IMR-90 (cell line): ENCODE results near the gene ATP5F1C. TPM values are rescaled to one million over a fixed set of nuclear protein-coding genes. Genes with fewer than 3 reads are reported as not detected.

Experiments used
- ATAC-seq: fragments of 200-7000 bp; cut with Tn5 transposase; 2 replicates; pipeline ENCODE4 v1.9.1; 2020; ENCODE audit warnings: low read depth, mild to moderate bottlenecking, moderate library complexity
- BruUV-seq: library from RNA; stranded (reverse); fragments of 400-500 nt; replicated peaks from 2 replicates; lab custom pipeline; 2021; lab: Mats Ljungman, UMichigan
- CTCF ChIA-PET: fragments of 300-600 bp; formaldehyde crosslinking; extraction: SDS; loops from one replicate; lab custom pipeline; 2021; ENCODE audit warnings: antibody characterized with exemption; lab: Yijun Ruan, JAX
- POLR2A ChIA-PET: fragments of 300-600 bp; sonication (Branson Sonifier 250); formaldehyde crosslinking; loops from one replicate; lab custom pipeline; 2022; ENCODE audit warnings: antibody characterized with exemption; ENCODE audit not compliant: unreplicated experiment; lab: Charles Lee
- DNase-seq: peaks from one replicate; pipeline ENCODE4 v3.0.0; 2013
- H2AFZ ChIP-seq: replicated peaks from 2 replicates; pipeline ENCODE3; 2013; ENCODE audit warnings: low read length, mild to moderate bottlenecking; ENCODE audit not compliant: poor library complexity
- H2AK5ac ChIP-seq: 2 replicates; pipeline ENCODE4 v1.6.1; 2013; ENCODE audit warnings: low read depth, low read length, inconsistent platforms
- H2AK9ac ChIP-seq: replicated peaks from 2 replicates; pipeline ENCODE3; 2013; ENCODE audit warnings: mild to moderate bottlenecking, low read depth, low read length, moderate library complexity; ENCODE audit not compliant: poor library complexity
- H2BK120ac ChIP-seq: 2 replicates; pipeline ENCODE4 v1.6.1; 2013; ENCODE audit warnings: low read depth, low read length, inconsistent platforms
- H2BK15ac ChIP-seq: 3 replicates; pipeline ENCODE4 v1.6.1; 2013; ENCODE audit warnings: low read depth, low read length, inconsistent platforms
- H2BK20ac ChIP-seq: 2 replicates; pipeline ENCODE4 v1.6.1; 2013; ENCODE audit warnings: low read depth, mild to moderate bottlenecking, inconsistent platforms, low read length, moderate library complexity
- H2BK5ac ChIP-seq: 2 replicates; pipeline ENCODE4 v1.6.1; 2013; ENCODE audit warnings: mild to moderate bottlenecking, low read depth, low read length, inconsistent platforms; ENCODE audit not compliant: poor library complexity, severe bottlenecking
- H3K14ac ChIP-seq: replicated peaks from 2 replicates; pipeline ENCODE4 v1.6.1; 2013; ENCODE audit warnings: low read depth, low read length, inconsistent platforms
- H3K18ac ChIP-seq: 2 replicates; pipeline ENCODE4 v1.6.1; 2013; ENCODE audit warnings: low read depth, low read length, control low read depth
- H3K23ac ChIP-seq: 2 replicates; pipeline ENCODE4 v1.6.1; 2013; ENCODE audit warnings: low read depth, low read length, inconsistent platforms
- H3K27ac ChIP-seq: 2 replicates; pipeline ENCODE4 v1.5.1; 2013; ENCODE audit warnings: mild to moderate bottlenecking, control low read depth, low read length; ENCODE audit not compliant: insufficient read depth
- H3K27me3 ChIP-seq: 2 replicates; pipeline ENCODE4 v1.6.1; 2013; ENCODE audit warnings: low read length; ENCODE audit not compliant: control insufficient read depth, insufficient read depth
- H3K36me3 ChIP-seq: 2 replicates; pipeline ENCODE4 v1.6.1; 2013; ENCODE audit warnings: low read length, mixed read lengths; ENCODE audit not compliant: control insufficient read depth, insufficient read depth
- H3K4ac ChIP-seq: 2 replicates; pipeline ENCODE4 v1.6.1; 2013; ENCODE audit warnings: low read depth, low read length, inconsistent platforms
- H3K4me1 ChIP-seq: 2 replicates; pipeline ENCODE4 v1.6.1; 2013; ENCODE audit warnings: low read length, mixed read lengths; ENCODE audit not compliant: control insufficient read depth, insufficient read depth
- H3K4me2 ChIP-seq: 2 replicates; pipeline ENCODE4 v1.6.1; 2013; ENCODE audit warnings: low read depth, mild to moderate bottlenecking, control low read depth, low read length, moderate library complexity
- H3K4me3 ChIP-seq: 2 replicates; pipeline ENCODE4 v1.5.1; 2013; ENCODE audit warnings: low read depth, mild to moderate bottlenecking, control low read depth, low read length, moderate library complexity; ENCODE audit not compliant: insufficient read depth
- H3K56ac ChIP-seq: 2 replicates; pipeline ENCODE4 v1.6.1; 2013; ENCODE audit warnings: low read length, inconsistent platforms; ENCODE audit not compliant: insufficient read depth; ENCODE audit errors: extremely low read depth
- H3K79me1 ChIP-seq, 2 experiments: 2 replicates each; pipeline ENCODE4 v1.6.1; 2013; ENCODE audit warnings: low read length in 2 of 2, inconsistent platforms in 1 of 2, low read depth in 1 of 2
- H3K9ac ChIP-seq: 2 replicates; pipeline ENCODE4 v1.6.1; 2013; ENCODE audit warnings: low read depth, low read length, control low read depth
- H3K9me1 ChIP-seq: 2 replicates; pipeline ENCODE4 v1.6.1; 2013; ENCODE audit warnings: low read length, inconsistent platforms; ENCODE audit not compliant: insufficient read depth
- H3K9me3 ChIP-seq: 2 replicates; pipeline ENCODE4 v1.6.1; 2013; ENCODE audit warnings: low read length; ENCODE audit not compliant: control insufficient read depth, insufficient read depth
- H4K20me1 ChIP-seq: 2 replicates; pipeline ENCODE4 v1.6.1; 2013; ENCODE audit warnings: low read length, inconsistent platforms; ENCODE audit not compliant: insufficient read depth
- H4K5ac ChIP-seq: 2 replicates; pipeline ENCODE4 v1.6.1; 2013; ENCODE audit warnings: mild to moderate bottlenecking, low read depth, low read length, control low read depth
- H4K8ac ChIP-seq, 2 experiments: 2 replicates each; pipeline ENCODE4 v1.6.1; 2013; ENCODE audit warnings: low read depth in 2 of 2, low read length in 2 of 2, control low read depth in 1 of 2, inconsistent platforms in 1 of 2
- H4K91ac ChIP-seq: 2 replicates; pipeline ENCODE4 v1.6.1; 2013; ENCODE audit warnings: low read depth, low read length, inconsistent platforms; ENCODE audit not compliant: insufficient read depth
- BHLHE40 ChIP-seq: fragments of 150-350 bp; IDR thresholded peaks from 2 replicates; pipeline ENCODE4 v1.6.1; 2016; ENCODE audit warnings: mild to moderate bottlenecking, low read depth, low read length
- MAZ ChIP-seq: IDR thresholded peaks from 2 replicates; pipeline ENCODE4 v1.6.1; 2012; ENCODE audit warnings: low read depth, mild to moderate bottlenecking, low read length, improper control_type of control experiment, moderate library complexity, borderline replicate concordance
- NFE2L2 ChIP-seq: fragments of 150-350 bp; IDR thresholded peaks from 2 replicates; pipeline ENCODE4 v1.6.1; 2016; ENCODE audit warnings: low read depth, mild to moderate bottlenecking, low read length
- RAD21 ChIP-seq: IDR thresholded peaks from 2 replicates; pipeline ENCODE4 v1.6.1; 2012; ENCODE audit warnings: low read length, improper control_type of control experiment
- RCOR1 ChIP-seq: IDR thresholded peaks from 2 replicates; pipeline ENCODE4 v1.6.1; 2012; ENCODE audit warnings: mild to moderate bottlenecking, low read length, improper control_type of control experiment; ENCODE audit not compliant: insufficient replicate concordance
- SMC3 ChIP-seq: fragments of 150-350 bp; IDR thresholded peaks from 2 replicates; pipeline ENCODE4 v1.6.1; 2016; ENCODE audit warnings: low read depth, mild to moderate bottlenecking, antibody characterized with exemption, low read length, moderate library complexity
- WGBS, 2 experiments: methylation state at CpG; one replicate each; pipeline versions ENCODE4 v1.1.5 to v1.1.7; 2013; ENCODE audit warnings: missing lambda C conversion rate in 2 of 2; ENCODE audit not compliant: insufficient read length in 1 of 2; ENCODE audit errors: extremely low coverage in 2 of 2; 5-methylcytosine and 5-hydroxymethylcytosine counted together
- dilution Hi-C: fragments of 300-500 bp; cut with HindIII; formaldehyde crosslinking; loops from one replicate; pipeline ENCODE4 v1.14.3; 2018; ENCODE audit warnings: low sequenced_read_pairs; ENCODE audit not compliant: unreplicated experiment
- in situ Hi-C: fragments of 300-500 bp; cut with MboI; formaldehyde crosslinking; loops from 3 replicates; pipeline ENCODE4 v1.14.3; 2019; ENCODE audit warnings: low sequenced_read_pairs, inconsistent platforms, mixed read lengths
- intact Hi-C: fragments of 100-400 bp; cut with micrococcal nuclease; formaldehyde crosslinking; loops from 2 replicates; pipeline ENCODE4 v1.10.0; 2022
- polyA plus RNA-seq, 3 experiments: library from polyadenylated mRNA; depleted of rRNA; stranded (reverse); fragments of >200 nt; gene quantifications; 2 replicates each; pipeline ENCODE4 v1.2.3, GENCODE V29; 2012; ENCODE audit warnings: low replicate concordance in 1 of 3
- total RNA-seq: library from RNA; depleted of rRNA; stranded (reverse); fragments of >200 nt; gene quantifications from 2 replicates; pipeline ENCODE4 v1.2.3, GENCODE V29; 2012
- TF ChIP-seq, protein P1 (sequence below): conservative IDR thresholded peaks from 2 replicates; pipeline ENCODE4 v1.5.1; 2012; ENCODE audit warnings: mild to moderate bottlenecking, low read depth, low read length, improper control_type of control experiment

Gene ATP5F1C
- total and polyA plus RNA-seq, 2 of the 4 experiments (the other 2 are of a cell fraction), result 357 to 367 TPM

GRCh38 chr10:7818295-7819120 lies 30.5 kb downstream of the ATP5F1C start, which contains the start of gene TAF3 (continued):
- peak; percentile 78 for TF ChIP-seq RCOR1
- peak; percentile 80; the same call in 1 of the 2 replicates for TF ChIP-seq MAZ

- peak; percentile 45 for DNase-seq
- CTCF ChIA-PET, result interaction anchor here (0.7 kb wide), 1 partner anchor 10 kb away, joined by 3 read pairs; no protein-coding TSS in a partner anchor
Measured at GRCh38 chr10:7819121-7819460, 31.1 kb downstream of the ATP5F1C start.

More at GRCh38 chr10:7819121-7819460, 31.1 kb downstream of the ATP5F1C start:
- H2BK20ac ChIP-seq, result no peak overlapping the region
- peaks cover 13% of the 10 kb centered on the region; the same call in 1 of the 2 replicates for H3K27me3 ChIP-seq
- H3K9me3 ChIP-seq, result no peaks in the 10 kb centered on the region
- peak; percentile 67 for ATAC-seq
- H3K79me1 ChIP-seq, result peaks cover 5 to 23% of the 10 kb centered on the region in 2 experiments
- H3K4me2 ChIP-seq, result peak overlapping the region; percentile 99
- dilution Hi-C loops, result no loop called here
- no peaks in the 10 kb centered on the region for H3K9me1 ChIP-seq
- H3K4ac ChIP-seq, result 0 out of 2 replicates have a peak overlapping the region, but pooled peaks have one; percentile 8
- H3K4me3 ChIP-seq, result peak overlapping the region; percentile 93
- TF ChIP-seq, protein P1, sequence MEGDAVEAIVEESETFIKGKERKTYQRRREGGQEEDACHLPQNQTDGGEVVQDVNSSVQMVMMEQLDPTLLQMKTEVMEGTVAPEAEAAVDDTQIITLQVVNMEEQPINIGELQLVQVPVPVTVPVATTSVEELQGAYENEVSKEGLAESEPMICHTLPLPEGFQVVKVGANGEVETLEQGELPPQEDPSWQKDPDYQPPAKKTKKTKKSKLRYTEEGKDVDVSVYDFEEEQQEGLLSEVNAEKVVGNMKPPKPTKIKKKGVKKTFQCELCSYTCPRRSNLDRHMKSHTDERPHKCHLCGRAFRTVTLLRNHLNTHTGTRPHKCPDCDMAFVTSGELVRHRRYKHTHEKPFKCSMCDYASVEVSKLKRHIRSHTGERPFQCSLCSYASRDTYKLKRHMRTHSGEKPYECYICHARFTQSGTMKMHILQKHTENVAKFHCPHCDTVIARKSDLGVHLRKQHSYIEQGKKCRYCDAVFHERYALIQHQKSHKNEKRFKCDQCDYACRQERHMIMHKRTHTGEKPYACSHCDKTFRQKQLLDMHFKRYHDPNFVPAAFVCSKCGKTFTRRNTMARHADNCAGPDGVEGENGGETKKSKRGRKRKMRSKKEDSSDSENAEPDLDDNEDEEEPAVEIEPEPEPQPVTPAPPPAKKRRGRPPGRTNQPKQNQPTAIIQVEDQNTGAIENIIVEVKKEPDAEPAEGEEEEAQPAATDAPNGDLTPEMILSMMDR, result peak; percentile 30; the same call in 1 of the 2 replicates
- no peak for TF ChIP-seq BHLHE40
- no peak for TF ChIP-seq SMC3
- peak; percentile 25; the same call in 1 of the 2 replicates for TF ChIP-seq RAD21
- TF ChIP-seq NFE2L2, result no peak
- no peak overlapping the region for H3K27ac ChIP-seq
- H2BK5ac ChIP-seq, result no peak overlapping the region
- H3K9ac ChIP-seq, result peak overlapping the region; percentile 76
- H3K14ac ChIP-seq, result peak overlapping the region; percentile 50
- in situ Hi-C loops, result no loop called here
- H3K56ac ChIP-seq, result no peak overlapping the region
- peak overlapping the region; percentile 70; the same call in 1 of the 2 replicates for H3K23ac ChIP-seq
- no TSS peak for BruUV-seq
- no peak overlapping the region for H2BK15ac ChIP-seq
- no peak overlapping the region for H2AK5ac ChIP-seq
- H3K4me1 ChIP-seq, result no peaks in the 10 kb centered on the region
- H4K5ac ChIP-seq, result no peak overlapping the region
- H4K8ac ChIP-seq, result no peak overlapping the region
- H3K36me3 ChIP-seq, result no peaks in the 10 kb centered on the region; the same call in 1 of the 2 replicates
- WGBS, 2 experiments, result 3% methylated on average over 12 of the region's 17 CpGs; no CpG with 5 or more reads in 1 of the 2 experiments
- no peak overlapping the region for H3K18ac ChIP-seq
- no peak overlapping the region for H4K91ac ChIP-seq
- intact Hi-C loops, result no loop called here
- POLR2A ChIA-PET, result no interaction called here
- H2BK120ac ChIP-seq, result no peak overlapping the region
- peak overlapping the region; percentile 98 for H2AFZ ChIP-seq
- peak overlapping the region; percentile 58 for H2AK9ac ChIP-seq
- peaks cover 3% of the 10 kb centered on the region; the same call in 1 of the 2 replicates for H4K20me1 ChIP-seq
